Astrocyte (in vitro differentiated cells and primary cell): Measurements from ENCODE around the gene INSYN1.

ENCODE experiments used
- EZH2 ChIP-seq: IDR thresholded peaks from 2 replicates; pipeline ENCODE4 v1.6.1; 2012; ENCODE audit warnings: mild to moderate bottlenecking, low read length, inconsistent platforms; ENCODE audit not compliant: insufficient read depth
- TF ChIP-seq, protein P1 (sequence below): IDR thresholded peaks from 2 replicates; pipeline ENCODE4 v1.5.1; 2011; ENCODE audit warnings: low read depth, mild to moderate bottlenecking, inconsistent platforms, low read length, moderate library complexity; ENCODE audit not compliant: insufficient read depth

DNA sequence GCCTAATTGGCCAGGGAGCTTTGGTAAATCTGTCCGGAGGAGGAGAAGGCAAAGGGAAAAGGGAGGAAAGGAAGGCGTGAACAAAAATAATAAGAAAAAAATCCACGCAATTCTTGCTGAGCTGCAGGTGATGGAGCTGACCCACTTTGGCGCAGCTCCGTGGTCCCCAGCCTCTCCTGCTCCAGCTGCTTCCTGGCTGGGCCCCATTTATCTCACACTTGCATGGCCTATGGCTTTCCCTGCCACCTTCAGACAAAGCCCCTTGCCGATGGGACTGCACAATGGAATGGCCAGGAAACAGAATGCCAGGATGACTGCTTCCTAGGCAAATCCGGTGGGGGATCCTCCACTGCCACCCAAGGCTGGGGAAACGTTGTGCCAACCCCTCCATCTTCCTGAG, 6.9 kb downstream of the INSYN1 start:
- TF ChIP-seq, protein P1, sequence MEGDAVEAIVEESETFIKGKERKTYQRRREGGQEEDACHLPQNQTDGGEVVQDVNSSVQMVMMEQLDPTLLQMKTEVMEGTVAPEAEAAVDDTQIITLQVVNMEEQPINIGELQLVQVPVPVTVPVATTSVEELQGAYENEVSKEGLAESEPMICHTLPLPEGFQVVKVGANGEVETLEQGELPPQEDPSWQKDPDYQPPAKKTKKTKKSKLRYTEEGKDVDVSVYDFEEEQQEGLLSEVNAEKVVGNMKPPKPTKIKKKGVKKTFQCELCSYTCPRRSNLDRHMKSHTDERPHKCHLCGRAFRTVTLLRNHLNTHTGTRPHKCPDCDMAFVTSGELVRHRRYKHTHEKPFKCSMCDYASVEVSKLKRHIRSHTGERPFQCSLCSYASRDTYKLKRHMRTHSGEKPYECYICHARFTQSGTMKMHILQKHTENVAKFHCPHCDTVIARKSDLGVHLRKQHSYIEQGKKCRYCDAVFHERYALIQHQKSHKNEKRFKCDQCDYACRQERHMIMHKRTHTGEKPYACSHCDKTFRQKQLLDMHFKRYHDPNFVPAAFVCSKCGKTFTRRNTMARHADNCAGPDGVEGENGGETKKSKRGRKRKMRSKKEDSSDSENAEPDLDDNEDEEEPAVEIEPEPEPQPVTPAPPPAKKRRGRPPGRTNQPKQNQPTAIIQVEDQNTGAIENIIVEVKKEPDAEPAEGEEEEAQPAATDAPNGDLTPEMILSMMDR: no peak
- no peak for TF ChIP-seq EZH2
